SK-N-SH (cell line): Measurements from ENCODE around the gene FRMD3. TPM values are rescaled to one million over a fixed set of nuclear protein-coding genes. Genes with fewer than 3 reads are reported as not detected.

Source experiments
- CTCF ChIA-PET: fragments of 300-600, 350-600 bp; formaldehyde crosslinking; extraction: SDS; loops from one replicate; lab custom pipeline; 2021; lab: Yijun Ruan, JAX
- POLR2A ChIA-PET: fragments of 350-600 bp; sonication (Branson Sonifier 250); formaldehyde crosslinking; extraction: SDS; loops from one replicate; lab custom pipeline; 2020; ENCODE audit warnings: antibody characterized with exemption, inconsistent platforms; lab: Yijun Ruan, JAX
- DNase-seq: peaks from one replicate; pipeline ENCODE4 v3.0.0; 2012
- H2AFZ ChIP-seq: fragments of 200-600 bp; sonication (generic); 2 replicates; pipeline ENCODE4 v1.8.1; 2016; ENCODE audit warnings: antibody characterized with exemption, mild to moderate bottlenecking, low read depth
- H3F3A ChIP-seq: fragments of 200-600 bp; sonication (generic); replicated peaks from 2 replicates; pipeline ENCODE3; 2016; ENCODE audit warnings: antibody characterized with exemption, mild to moderate bottlenecking; ENCODE audit not compliant: insufficient read depth
- H3K27ac ChIP-seq, 2 experiments: fragments of 200-500 bp in 1 of 2; fragments of 200-600 bp in 1 of 2; sonication (Bioruptor generic) in 1 of 2; sonication (generic), shearing (Covaris generic) in 1 of 2; 2 replicates each; pipeline versions ENCODE4 v1.5.1 to v1.6.1; 2014 to 2016; ENCODE audit warnings: low read depth in 2 of 2, inconsistent platforms in 1 of 2, low read length in 1 of 2, mild to moderate bottlenecking in 1 of 2, mixed read lengths in 1 of 2
- H3K27me3 ChIP-seq: fragments of 200-600 bp; sonication (generic), shearing (Covaris generic); 2 replicates; pipeline ENCODE4 v1.6.1; 2016; ENCODE audit warnings: mixed run types; ENCODE audit not compliant: insufficient read depth
- H3K36me3 ChIP-seq, 2 experiments: fragments of 200-500 bp in 1 of 2; fragments of 200-600 bp in 1 of 2; sonication (Bioruptor generic) in 1 of 2; sonication (generic) in 1 of 2; replicated peaks in 1 of 2; 2 replicates each; pipeline versions ENCODE3 to v1.5.1; 2014 to 2016; ENCODE audit warnings: low read length in 1 of 2, mild to moderate bottlenecking in 1 of 2; ENCODE audit not compliant: insufficient read depth in 2 of 2, control insufficient read depth in 1 of 2
- H3K4me1 ChIP-seq, 2 experiments: fragments of 200-500 bp in 1 of 2; fragments of 200-600 bp in 1 of 2; sonication (Bioruptor generic) in 1 of 2; sonication (generic), shearing (Covaris generic) in 1 of 2; 2 replicates each; pipeline versions ENCODE4 v1.5.1 to v1.6.1; 2014 to 2016; ENCODE audit warnings: low read depth in 1 of 2, low read length in 1 of 2, mixed run types in 1 of 2; ENCODE audit not compliant: insufficient read depth in 2 of 2, control insufficient read depth in 1 of 2
- H3K4me2 ChIP-seq: fragments of 200-600 bp; sonication (generic), shearing (Covaris generic); 2 replicates; pipeline ENCODE4 v1.6.1; 2017; ENCODE audit warnings: mixed run types
- H3K4me3 ChIP-seq, 2 experiments: fragments of 200-500 bp in 1 of 2; fragments of 200-600 bp in 1 of 2; sonication (Bioruptor generic) in 1 of 2; sonication (generic), shearing (Covaris generic) in 1 of 2; 2 replicates each; pipeline versions ENCODE4 v1.5.1 to v1.8.1; 2014 to 2016; ENCODE audit warnings: low read depth in 2 of 2, inconsistent platforms in 1 of 2, low read length in 1 of 2, mild to moderate bottlenecking in 1 of 2, mixed read lengths in 1 of 2, moderate library complexity in 1 of 2
- H3K79me2 ChIP-seq: fragments of 200-600 bp; sonication (generic); 2 replicates; pipeline ENCODE4 v1.8.1; 2017; ENCODE audit warnings: mild to moderate bottlenecking; ENCODE audit not compliant: insufficient read depth
- H3K9ac ChIP-seq: fragments of 200-600 bp; sonication (generic); 2 replicates; pipeline ENCODE4 v1.6.1; 2017; ENCODE audit warnings: mixed run types
- H3K9me2 ChIP-seq: fragments of 200-600 bp; sonication (generic); 2 replicates; pipeline ENCODE4 v1.6.1; 2017; ENCODE audit warnings: mixed run types
- H3K9me3 ChIP-seq: fragments of 200-600 bp; sonication (generic); 2 replicates; pipeline ENCODE4 v1.6.1; 2017; ENCODE audit warnings: mixed run types, mild to moderate bottlenecking, moderate library complexity
- H4K20me1 ChIP-seq: fragments of 200-600 bp; sonication (generic); 2 replicates; pipeline ENCODE4 v1.6.1; 2017; ENCODE audit warnings: mild to moderate bottlenecking, mixed run types; ENCODE audit not compliant: insufficient read depth
- CHD2 ChIP-seq: fragments of 150-350 bp; IDR thresholded peaks from 2 replicates; pipeline ENCODE4 v1.6.1; 2018; ENCODE audit warnings: low read length; ENCODE audit not compliant: partially characterized antibody
- EP300 ChIP-seq, 2 experiments: IDR thresholded peaks; 2 replicates each; pipeline versions ENCODE4 v1.4.0 to v1.6.1; 2012; ENCODE audit warnings: borderline replicate concordance in 1 of 2, low read depth in 1 of 2, low read length in 1 of 2
- EZH2phosphoT487 ChIP-seq: fragments of 200-600 bp; sonication (generic); IDR thresholded peaks from 2 replicates; pipeline ENCODE4 v1.6.1; 2017; ENCODE audit warnings: low read depth, mixed run types, mild to moderate bottlenecking, antibody characterized with exemption, moderate library complexity, borderline replicate concordance
- FOXJ3 ChIP-seq: sonication (generic); formaldehyde crosslinking; IDR thresholded peaks from 2 replicates; pipeline ENCODE4 v1.5.1; 2020; ENCODE audit warnings: mild to moderate bottlenecking, missing genetic modification reagents
- FOXM1 ChIP-seq: IDR thresholded peaks from 2 replicates; pipeline ENCODE4 v1.4.0; 2012; ENCODE audit warnings: low read depth, mild to moderate bottlenecking
- GABPA ChIP-seq: IDR thresholded peaks from 2 replicates; pipeline ENCODE4 v1.4.0; 2012; ENCODE audit warnings: low read depth, mild to moderate bottlenecking
- JUND ChIP-seq: IDR thresholded peaks from 2 replicates; pipeline ENCODE4 v1.4.0; 2012
- MEF2A ChIP-seq: IDR thresholded peaks from 2 replicates; pipeline ENCODE4 v1.4.0; 2012; ENCODE audit warnings: low read depth, borderline replicate concordance
- NFIC ChIP-seq: IDR thresholded peaks from 2 replicates; pipeline ENCODE4 v1.4.0; 2012; ENCODE audit warnings: borderline replicate concordance
- POLR2AphosphoS5 ChIP-seq: IDR thresholded peaks from 2 replicates; pipeline ENCODE4 v1.6.1; 2012; ENCODE audit warnings: low read depth, low read length
- RXRA ChIP-seq: IDR thresholded peaks from 2 replicates; pipeline ENCODE4 v1.4.0; 2012; ENCODE audit warnings: low read depth, mild to moderate bottlenecking, borderline replicate concordance
- TCF12 ChIP-seq: IDR thresholded peaks from 2 replicates; pipeline ENCODE4 v1.4.0; 2012
- TEAD4 ChIP-seq: IDR thresholded peaks from 2 replicates; pipeline ENCODE4 v1.4.0; 2012; ENCODE audit warnings: mild to moderate bottlenecking, borderline replicate concordance; ENCODE audit not compliant: insufficient read depth
- YY1 ChIP-seq: IDR thresholded peaks from 2 replicates; pipeline ENCODE4 v1.4.0; 2012; ENCODE audit warnings: low read depth, mild to moderate bottlenecking
- WGBS: methylation state at CpG from one replicate; pipeline ENCODE4 v1.1.6; 2017; ENCODE audit warnings: low lambda C conversion rate; 5-methylcytosine and 5-hydroxymethylcytosine counted together
- polyA plus RNA-seq, 3 experiments: library from polyadenylated mRNA; depleted of rRNA; stranded (reverse); fragments of >200 nt; gene quantifications; 2 replicates each; pipeline ENCODE4 v1.2.3, GENCODE V29; 2012
- TF ChIP-seq, protein P1 (sequence below): fragments of 150-350 bp; IDR thresholded peaks from 2 replicates; pipeline ENCODE4 v1.6.1; 2017; ENCODE audit warnings: antibody characterized with exemption, low read length, low read depth, borderline replicate concordance
- TF ChIP-seq, protein P2 (sequence below): IDR thresholded peaks from 2 replicates; pipeline ENCODE4; 2012
- TF ChIP-seq, protein P3 (sequence below): fragments of 200-600 bp; sonication (generic); IDR thresholded peaks from 2 replicates; pipeline ENCODE4 v1.6.1; 2017; ENCODE audit warnings: antibody characterized with exemption, mild to moderate bottlenecking, moderate library complexity

The FRMD3 gene
- polyA plus RNA-seq, 1 of the 3 experiments (the other 2 are of a cell fraction) = 0.89 TPM

DNA sequence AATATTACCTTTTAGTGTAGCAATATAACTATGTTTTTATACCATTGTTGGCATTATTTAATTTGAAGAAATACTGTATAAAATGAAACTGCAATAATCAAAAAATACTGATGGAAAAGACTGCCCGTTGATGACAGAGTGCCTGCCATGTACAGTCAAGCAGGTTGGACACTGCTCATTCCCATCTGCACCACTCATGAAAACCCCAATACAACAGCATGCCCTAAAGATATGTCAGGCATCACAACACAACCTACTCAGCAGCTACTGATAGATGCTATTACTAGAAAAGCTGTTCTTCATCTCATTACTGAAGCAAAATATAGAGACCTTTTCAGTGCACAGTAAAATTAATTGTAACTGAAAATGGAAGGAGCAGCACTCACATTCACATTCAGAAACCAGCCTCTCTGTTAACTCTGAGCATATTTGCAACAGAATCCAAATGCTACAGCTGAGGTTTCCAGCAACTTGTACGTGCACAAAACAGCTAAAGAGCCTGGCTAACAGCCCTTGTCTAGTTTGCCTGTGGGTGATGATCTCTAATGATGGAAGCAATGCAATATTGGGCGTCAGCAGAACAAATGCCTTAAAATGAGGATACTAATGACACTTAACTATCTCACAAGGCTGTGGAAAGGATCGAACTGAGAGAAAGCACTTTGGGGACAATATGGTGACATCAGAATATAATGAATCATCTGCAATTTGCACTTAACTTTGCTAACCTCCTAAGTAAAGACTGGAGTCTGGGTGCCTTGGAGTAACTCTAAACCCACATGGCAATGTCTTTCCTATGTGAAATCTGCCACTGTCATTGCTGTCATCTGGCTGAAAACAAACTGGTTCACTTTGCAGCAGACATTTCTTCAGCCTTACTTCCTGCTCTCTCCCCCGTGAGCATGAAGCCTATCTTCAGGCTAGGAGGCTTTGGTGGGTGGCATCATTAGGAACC is 280.0 kb downstream of the FRMD3 start:
- Histone ChIP-seq H3K36me3 (no peaks in the 10 kb centered on the region), H2AFZ (no peak overlapping the region), H3K79me2 (no peaks in the 10 kb centered on the region), H3K9me2 (no peaks in the 10 kb centered on the region), H3K9ac (no peak overlapping the region), H3K4me3 (no peak overlapping the region), H3K4me1 (peaks cover 0 to 5% of the 10 kb centered on the region in 2 experiments; a peak in 1 of 4 replicates), H3K27ac (no peak overlapping the region), H3K27me3 (no peaks in the 10 kb centered on the region), H3F3A (no peaks in the 10 kb centered on the region), H4K20me1 (no peaks in the 10 kb centered on the region)
- ChIA-PET POLR2A (no interaction called here), CTCF (interaction anchor here (0.7 to 1.3 kb wide), 2 partner anchors 12 to 17 kb away, joined by 3 read pairs; no protein-coding TSS in a partner anchor)
- no peak for DNase-seq
- 59% methylated on average over 5 of the region's 5 CpGs for WGBS
- TF ChIP-seq GABPA = no peak
- TF ChIP-seq, protein P1, sequence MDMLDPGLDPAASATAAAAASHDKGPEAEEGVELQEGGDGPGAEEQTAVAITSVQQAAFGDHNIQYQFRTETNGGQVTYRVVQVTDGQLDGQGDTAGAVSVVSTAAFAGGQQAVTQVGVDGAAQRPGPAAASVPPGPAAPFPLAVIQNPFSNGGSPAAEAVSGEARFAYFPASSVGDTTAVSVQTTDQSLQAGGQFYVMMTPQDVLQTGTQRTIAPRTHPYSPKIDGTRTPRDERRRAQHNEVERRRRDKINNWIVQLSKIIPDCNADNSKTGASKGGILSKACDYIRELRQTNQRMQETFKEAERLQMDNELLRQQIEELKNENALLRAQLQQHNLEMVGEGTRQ = no peak
- TF ChIP-seq, all 33 proteins: peak for 0
- Histone ChIP-seq H3K4me2 (no peak overlapping the region), H3K9me3 (no peaks in the 10 kb centered on the region)

DNA sequence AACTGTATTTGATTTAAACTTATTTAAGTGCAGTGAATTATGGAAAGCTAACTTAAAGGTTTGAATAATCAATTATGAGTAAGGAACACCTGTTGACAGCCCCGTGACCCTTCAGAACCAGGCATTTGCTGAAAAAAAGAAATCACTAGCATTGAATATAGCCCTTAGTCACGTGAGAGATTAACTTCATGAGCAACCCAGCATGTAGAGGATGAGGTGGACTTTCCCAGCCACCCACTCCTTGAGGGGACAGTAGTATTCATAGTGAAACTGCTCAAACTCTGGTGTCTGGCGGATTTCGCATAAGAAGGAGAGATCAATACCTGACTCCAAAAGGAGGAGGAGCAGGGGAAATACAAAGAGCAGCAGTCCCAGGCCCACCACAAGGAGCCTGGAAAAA is 290.5 kb downstream of the FRMD3 start:
- peaks cover 0 to 6% of the 10 kb centered on the region in 2 experiments for H3K36me3 ChIP-seq
- H4K20me1 ChIP-seq = no peaks in the 10 kb centered on the region
- H3K4me1 ChIP-seq = no peaks in the 10 kb centered on the region
- TF ChIP-seq, protein P2, sequence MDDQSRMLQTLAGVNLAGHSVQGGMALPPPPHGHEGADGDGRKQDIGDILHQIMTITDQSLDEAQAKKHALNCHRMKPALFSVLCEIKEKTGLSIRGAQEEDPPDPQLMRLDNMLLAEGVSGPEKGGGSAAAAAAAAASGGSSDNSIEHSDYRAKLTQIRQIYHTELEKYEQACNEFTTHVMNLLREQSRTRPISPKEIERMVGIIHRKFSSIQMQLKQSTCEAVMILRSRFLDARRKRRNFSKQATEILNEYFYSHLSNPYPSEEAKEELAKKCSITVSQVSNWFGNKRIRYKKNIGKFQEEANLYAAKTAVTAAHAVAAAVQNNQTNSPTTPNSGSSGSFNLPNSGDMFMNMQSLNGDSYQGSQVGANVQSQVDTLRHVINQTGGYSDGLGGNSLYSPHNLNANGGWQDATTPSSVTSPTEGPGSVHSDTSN = no peak
- TF ChIP-seq RXRA = no peak
- TF ChIP-seq MEF2A = no peak
- TF ChIP-seq FOXM1 = no peak
- no peak for TF ChIP-seq TCF12
- TF ChIP-seq FOXJ3 (CRISPR knock-in tag) = no peak
- no peak for TF ChIP-seq TEAD4
- TF ChIP-seq NFIC = no peak
- TF ChIP-seq CHD2 = no peak
- TF ChIP-seq, protein P3, sequence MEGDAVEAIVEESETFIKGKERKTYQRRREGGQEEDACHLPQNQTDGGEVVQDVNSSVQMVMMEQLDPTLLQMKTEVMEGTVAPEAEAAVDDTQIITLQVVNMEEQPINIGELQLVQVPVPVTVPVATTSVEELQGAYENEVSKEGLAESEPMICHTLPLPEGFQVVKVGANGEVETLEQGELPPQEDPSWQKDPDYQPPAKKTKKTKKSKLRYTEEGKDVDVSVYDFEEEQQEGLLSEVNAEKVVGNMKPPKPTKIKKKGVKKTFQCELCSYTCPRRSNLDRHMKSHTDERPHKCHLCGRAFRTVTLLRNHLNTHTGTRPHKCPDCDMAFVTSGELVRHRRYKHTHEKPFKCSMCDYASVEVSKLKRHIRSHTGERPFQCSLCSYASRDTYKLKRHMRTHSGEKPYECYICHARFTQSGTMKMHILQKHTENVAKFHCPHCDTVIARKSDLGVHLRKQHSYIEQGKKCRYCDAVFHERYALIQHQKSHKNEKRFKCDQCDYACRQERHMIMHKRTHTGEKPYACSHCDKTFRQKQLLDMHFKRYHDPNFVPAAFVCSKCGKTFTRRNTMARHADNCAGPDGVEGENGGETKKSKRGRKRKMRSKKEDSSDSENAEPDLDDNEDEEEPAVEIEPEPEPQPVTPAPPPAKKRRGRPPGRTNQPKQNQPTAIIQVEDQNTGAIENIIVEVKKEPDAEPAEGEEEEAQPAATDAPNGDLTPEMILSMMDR = no peak
- no peak for TF ChIP-seq JUND
- TF ChIP-seq POLR2AphosphoS5 = no peak
- TF ChIP-seq, protein P1 = no peak
- no peak for TF ChIP-seq EP300 (IDR thresholded peaks at IDR 0.05; ENCODE audit: borderline replicate concordance in 1 of 2, low read depth in 1 of 2, low read length in 1 of 2)
- TF ChIP-seq YY1 = no peak
- TF ChIP-seq EZH2phosphoT487 = no peak
- TF ChIP-seq, all 33 proteins: peak for 0
- Histone ChIP-seq H3K4me3 (no peak overlapping the region), H2AFZ (no peak overlapping the region), H3K4me2 (no peak overlapping the region), H3K27me3 (no peaks in the 10 kb centered on the region), H3K27ac (no peak overlapping the region), H3F3A (no peaks in the 10 kb centered on the region), H3K9me3 (no peaks in the 10 kb centered on the region), H3K9me2 (no peaks in the 10 kb centered on the region), H3K79me2 (0 out of 2 replicates have a peak, but pooled peaks cover 1% of the 10 kb centered on the region), H3K9ac (no peak overlapping the region)
- no peak for DNase-seq
- POLR2A ChIA-PET = no interaction called here
- WGBS = 76% methylated on average over 4 of the region's 4 CpGs
- CTCF ChIA-PET = interaction anchor here (0.8 to 1.0 kb wide), 2 partner anchors 335 to 373 kb away, joined by 3 read pairs; no protein-coding TSS in a partner anchor
